ENCODE results near the gene MMAB. TPM values are rescaled to one million over a fixed set of nuclear protein-coding genes. Genes with fewer than 3 reads are reported as not detected.

The MMAB gene
- total RNA-seq, 1 experiment from 2014 or later = 34.9 TPM

DNA sequence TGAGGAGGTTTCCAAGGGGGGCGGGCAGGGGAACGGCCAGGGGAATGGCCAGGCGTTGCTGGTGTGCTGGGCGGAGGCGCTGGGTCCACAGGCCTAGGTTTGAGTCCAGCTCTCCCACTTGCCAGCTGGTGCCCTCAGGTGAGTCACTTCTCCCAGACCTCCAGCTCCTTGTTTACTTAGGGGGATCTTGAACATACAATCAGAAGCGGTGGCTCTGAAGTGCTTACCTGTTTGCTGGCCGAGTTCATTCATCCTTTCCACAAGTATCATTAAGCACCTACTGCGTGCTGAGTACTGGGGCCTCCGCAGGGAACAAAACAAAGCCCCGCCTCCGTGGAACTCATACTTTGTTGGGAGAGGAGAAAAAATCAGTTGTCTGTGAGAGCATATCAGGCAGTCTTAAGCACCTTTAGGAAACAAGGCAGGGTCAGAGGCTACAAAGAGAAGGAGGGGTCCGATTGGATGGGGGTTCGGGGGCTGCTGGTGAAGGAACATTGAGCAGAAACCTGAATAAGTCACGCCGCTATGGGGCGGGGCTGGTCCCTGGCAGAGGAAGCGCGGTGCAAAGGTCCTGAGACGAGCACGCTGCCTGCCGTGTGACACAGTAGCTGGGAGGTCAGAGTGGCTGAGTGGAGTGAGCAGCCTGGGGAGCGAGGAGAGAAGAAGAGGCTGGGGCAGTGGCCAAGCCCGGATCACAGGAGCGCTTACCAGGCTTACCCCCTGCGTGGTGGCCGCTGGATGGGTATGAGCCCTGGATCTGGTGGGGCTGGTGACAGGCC, 15.3 kb upstream of the MMAB start:
- Histone ChIP-seq H3K9me3 (ENCODE audit: control insufficient read depth in 1 of 2, insufficient read depth in 1 of 2, low read depth in 1 of 2, low read length in 2 of 2) (no peaks in the 10 kb centered on the region), H3K79me2 (ENCODE audit: insufficient read depth, low read length) (no peaks in the 10 kb centered on the region), H3K9me2 (ENCODE audit: insufficient read depth) (no peaks in the 10 kb centered on the region), H3K4me2 (ENCODE audit: low read length) (no peak overlapping the region), H3K9ac (ENCODE audit: low read length) (no peak overlapping the region), H4K20me1 (ENCODE audit: insufficient read depth) (no peaks in the 10 kb centered on the region), H3K4me3 (replicated peaks in 1 of 2; ENCODE audit: low read depth in 1 of 2, low read length in 2 of 2) (no peak overlapping the region), H3K4me1 (ENCODE audit: control insufficient read depth in 1 of 2, insufficient read depth in 2 of 2, low read length in 2 of 2) (peaks cover 0 to 5% of the 10 kb centered on the region in 2 experiments; a peak in 1 of 4 replicates), H3K27ac (ENCODE audit: low read depth, low read length) (no peak overlapping the region), H2AFZ (ENCODE audit: low read depth, low read length, poor library complexity, severe bottlenecking) (no peak overlapping the region), H3K27me3 (ENCODE audit: insufficient read depth, low read length) (no peaks in the 10 kb centered on the region), H3K36me3 (ENCODE audit: control insufficient read depth in 1 of 2, insufficient read depth in 2 of 2, low read length in 2 of 2) (peaks cover 0 to 3% of the 10 kb centered on the region in 2 experiments; a peak in 1 of 4 replicates)
- no peak for TF ChIP-seq CBX3 (IDR thresholded peaks at IDR 0.05; ENCODE audit: low read depth)
- TF ChIP-seq, protein P1, sequence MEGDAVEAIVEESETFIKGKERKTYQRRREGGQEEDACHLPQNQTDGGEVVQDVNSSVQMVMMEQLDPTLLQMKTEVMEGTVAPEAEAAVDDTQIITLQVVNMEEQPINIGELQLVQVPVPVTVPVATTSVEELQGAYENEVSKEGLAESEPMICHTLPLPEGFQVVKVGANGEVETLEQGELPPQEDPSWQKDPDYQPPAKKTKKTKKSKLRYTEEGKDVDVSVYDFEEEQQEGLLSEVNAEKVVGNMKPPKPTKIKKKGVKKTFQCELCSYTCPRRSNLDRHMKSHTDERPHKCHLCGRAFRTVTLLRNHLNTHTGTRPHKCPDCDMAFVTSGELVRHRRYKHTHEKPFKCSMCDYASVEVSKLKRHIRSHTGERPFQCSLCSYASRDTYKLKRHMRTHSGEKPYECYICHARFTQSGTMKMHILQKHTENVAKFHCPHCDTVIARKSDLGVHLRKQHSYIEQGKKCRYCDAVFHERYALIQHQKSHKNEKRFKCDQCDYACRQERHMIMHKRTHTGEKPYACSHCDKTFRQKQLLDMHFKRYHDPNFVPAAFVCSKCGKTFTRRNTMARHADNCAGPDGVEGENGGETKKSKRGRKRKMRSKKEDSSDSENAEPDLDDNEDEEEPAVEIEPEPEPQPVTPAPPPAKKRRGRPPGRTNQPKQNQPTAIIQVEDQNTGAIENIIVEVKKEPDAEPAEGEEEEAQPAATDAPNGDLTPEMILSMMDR (IDR thresholded peaks at IDR 0.05 in 2 of 3, conservative IDR thresholded peaks at IDR 0.05 in 1 of 3; ENCODE audit: borderline replicate concordance in 1 of 3, insufficient read depth in 1 of 3, low read depth in 2 of 3, low read length in 2 of 3) = no peak
- no peak for TF ChIP-seq POLR2A (IDR thresholded peaks at IDR 0.05; ENCODE audit: borderline replicate concordance, extremely low read depth, insufficient read depth, insufficient read length)
- no peak for TF ChIP-seq SP1 (IDR thresholded peaks at IDR 0.05; ENCODE audit: low read depth)
- no peak for TF ChIP-seq CEBPB (IDR thresholded peaks at IDR 0.05; ENCODE audit: low read depth)
- TF ChIP-seq ZNF274 (IDR thresholded peaks at IDR 0.05; ENCODE audit: low read depth, low read length) = no peak
- TF ChIP-seq, protein P2, sequence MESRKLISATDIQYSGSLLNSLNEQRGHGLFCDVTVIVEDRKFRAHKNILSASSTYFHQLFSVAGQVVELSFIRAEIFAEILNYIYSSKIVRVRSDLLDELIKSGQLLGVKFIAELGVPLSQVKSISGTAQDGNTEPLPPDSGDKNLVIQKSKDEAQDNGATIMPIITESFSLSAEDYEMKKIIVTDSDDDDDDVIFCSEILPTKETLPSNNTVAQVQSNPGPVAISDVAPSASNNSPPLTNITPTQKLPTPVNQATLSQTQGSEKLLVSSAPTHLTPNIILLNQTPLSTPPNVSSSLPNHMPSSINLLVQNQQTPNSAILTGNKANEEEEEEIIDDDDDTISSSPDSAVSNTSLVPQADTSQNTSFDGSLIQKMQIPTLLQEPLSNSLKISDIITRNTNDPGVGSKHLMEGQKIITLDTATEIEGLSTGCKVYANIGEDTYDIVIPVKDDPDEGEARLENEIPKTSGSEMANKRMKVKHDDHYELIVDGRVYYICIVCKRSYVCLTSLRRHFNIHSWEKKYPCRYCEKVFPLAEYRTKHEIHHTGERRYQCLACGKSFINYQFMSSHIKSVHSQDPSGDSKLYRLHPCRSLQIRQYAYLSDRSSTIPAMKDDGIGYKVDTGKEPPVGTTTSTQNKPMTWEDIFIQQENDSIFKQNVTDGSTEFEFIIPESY (IDR thresholded peaks at IDR 0.05; ENCODE audit: extremely low read depth, insufficient replicate concordance, low read length) = no peak
- TF ChIP-seq MAX (IDR thresholded peaks at IDR 0.05) = no peak
- TF ChIP-seq, protein P3, sequence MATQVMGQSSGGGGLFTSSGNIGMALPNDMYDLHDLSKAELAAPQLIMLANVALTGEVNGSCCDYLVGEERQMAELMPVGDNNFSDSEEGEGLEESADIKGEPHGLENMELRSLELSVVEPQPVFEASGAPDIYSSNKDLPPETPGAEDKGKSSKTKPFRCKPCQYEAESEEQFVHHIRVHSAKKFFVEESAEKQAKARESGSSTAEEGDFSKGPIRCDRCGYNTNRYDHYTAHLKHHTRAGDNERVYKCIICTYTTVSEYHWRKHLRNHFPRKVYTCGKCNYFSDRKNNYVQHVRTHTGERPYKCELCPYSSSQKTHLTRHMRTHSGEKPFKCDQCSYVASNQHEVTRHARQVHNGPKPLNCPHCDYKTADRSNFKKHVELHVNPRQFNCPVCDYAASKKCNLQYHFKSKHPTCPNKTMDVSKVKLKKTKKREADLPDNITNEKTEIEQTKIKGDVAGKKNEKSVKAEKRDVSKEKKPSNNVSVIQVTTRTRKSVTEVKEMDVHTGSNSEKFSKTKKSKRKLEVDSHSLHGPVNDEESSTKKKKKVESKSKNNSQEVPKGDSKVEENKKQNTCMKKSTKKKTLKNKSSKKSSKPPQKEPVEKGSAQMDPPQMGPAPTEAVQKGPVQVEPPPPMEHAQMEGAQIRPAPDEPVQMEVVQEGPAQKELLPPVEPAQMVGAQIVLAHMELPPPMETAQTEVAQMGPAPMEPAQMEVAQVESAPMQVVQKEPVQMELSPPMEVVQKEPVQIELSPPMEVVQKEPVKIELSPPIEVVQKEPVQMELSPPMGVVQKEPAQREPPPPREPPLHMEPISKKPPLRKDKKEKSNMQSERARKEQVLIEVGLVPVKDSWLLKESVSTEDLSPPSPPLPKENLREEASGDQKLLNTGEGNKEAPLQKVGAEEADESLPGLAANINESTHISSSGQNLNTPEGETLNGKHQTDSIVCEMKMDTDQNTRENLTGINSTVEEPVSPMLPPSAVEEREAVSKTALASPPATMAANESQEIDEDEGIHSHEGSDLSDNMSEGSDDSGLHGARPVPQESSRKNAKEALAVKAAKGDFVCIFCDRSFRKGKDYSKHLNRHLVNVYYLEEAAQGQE (IDR thresholded peaks at IDR 0.05; ENCODE audit: low read depth) = no peak
- no peak for TF ChIP-seq EGR1 (IDR thresholded peaks at IDR 0.05; ENCODE audit: low read depth)
- TF ChIP-seq SRF (IDR thresholded peaks at IDR 0.05; ENCODE audit: low read depth) = no peak
- TF ChIP-seq ZFX (IDR thresholded peaks at IDR 0.05) = no peak
- TF ChIP-seq, protein P4, sequence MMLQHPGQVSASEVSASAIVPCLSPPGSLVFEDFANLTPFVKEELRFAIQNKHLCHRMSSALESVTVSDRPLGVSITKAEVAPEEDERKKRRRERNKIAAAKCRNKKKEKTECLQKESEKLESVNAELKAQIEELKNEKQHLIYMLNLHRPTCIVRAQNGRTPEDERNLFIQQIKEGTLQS (IDR thresholded peaks at IDR 0.05) = no peak
- TF ChIP-seq POLR2AphosphoS5 (IDR thresholded peaks at IDR 0.05; ENCODE audit: low read depth, low read length) = no peak
- no peak for TF ChIP-seq JUND (IDR thresholded peaks at IDR 0.05)
- no peak for TF ChIP-seq EZH2phosphoT487 (IDR thresholded peaks at IDR 0.05; ENCODE audit: borderline replicate concordance)
- intact Hi-C loops (cut with micrococcal nuclease) = no loop called here
- DNase-seq (ENCODE audit: low read depth, low spot score) (no peak), ATAC-seq (no peak)
- ChIA-PET CTCF (no interaction called here), RAD21 (ENCODE audit: low non-redundant PET in 1 of 2, low total read pairs in 2 of 2, uncharacterized antibody in 2 of 2, unreplicated experiment in 2 of 2) (no interaction called here), POLR2A (no interaction called here)
- TSS peak; percentile 14 for BruUV-seq (replicated peaks)
